A549 (cell line): ENCODE results near the gene SMYD4.
"Not testable (repeated sequence)": the region's sequence is repeated elsewhere in the genome, so short reads cannot be mapped to it uniquely, and the experiment has no call there.

Source experiments
- CBX2 ChIP-seq: fragments of 200-600 bp; sonication (generic); IDR thresholded peaks from 2 replicates; pipeline ENCODE4 v1.6.1; 2016; ENCODE audit warnings: low read depth, mild to moderate bottlenecking, borderline replicate concordance
- CHD2 ChIP-seq: fragments of 150-350 bp; IDR thresholded peaks from 2 replicates; pipeline ENCODE4 v1.6.1; 2014; ENCODE audit warnings: low read length; ENCODE audit not compliant: partially characterized antibody
- CHD4 ChIP-seq: fragments of 200-600 bp; sonication (generic); IDR thresholded peaks from 2 replicates; pipeline ENCODE4 v1.6.1; 2016; ENCODE audit warnings: antibody characterized with exemption, mild to moderate bottlenecking, borderline replicate concordance
- EP300 ChIP-seq, 2 experiments: fragments of >200 bp; sonication (Bioruptor Twin); formaldehyde crosslinking; IDR thresholded peaks; 2 replicates in 1 of 2; 3 replicates in 1 of 2; pipeline ENCODE4 v1.6.1; 2016 to 2017
- HOXB5 ChIP-seq: fragments of 250-450 bp; sonication (Bioruptor Pico); IDR thresholded peaks from 2 replicates; pipeline ENCODE4 v1.5.0; 2020; ENCODE audit warnings: mild to moderate bottlenecking, moderate library complexity
- MAZ ChIP-seq: fragments of 150-350 bp; IDR thresholded peaks from 2 replicates; pipeline ENCODE4 v1.6.1; 2014; ENCODE audit warnings: antibody characterized with exemption, low read depth, low read length, borderline replicate concordance
- POLR2A ChIP-seq: IDR thresholded peaks from 2 replicates; pipeline ENCODE4 v1.6.1; 2012; ENCODE audit warnings: mild to moderate bottlenecking, low read length
- TF ChIP-seq, protein P1 (sequence below): fragments of >200 bp; sonication (Bioruptor Twin); formaldehyde crosslinking; IDR thresholded peaks from 3 replicates; pipeline ENCODE4 v1.5.1; 2016
- TF ChIP-seq, protein P2 (sequence below): fragments of 200-600 bp; sonication (generic); IDR thresholded peaks from 2 replicates; pipeline ENCODE4 v1.6.1; 2016; ENCODE audit warnings: antibody characterized with exemption, mild to moderate bottlenecking, moderate library complexity
- TF ChIP-seq, protein P3 (sequence below): fragments of 250-450 bp; sonication (Bioruptor Pico); IDR thresholded peaks from 2 replicates; pipeline ENCODE4 v1.5.0; 2021; ENCODE audit warnings: mild to moderate bottlenecking, moderate library complexity, borderline replicate concordance
- TF ChIP-seq, protein P4 (sequence below): fragments of 450-650 bp; IDR thresholded peaks from 2 replicates; pipeline ENCODE4 v1.6.1; 2014; ENCODE audit warnings: antibody characterized with exemption

DNA sequence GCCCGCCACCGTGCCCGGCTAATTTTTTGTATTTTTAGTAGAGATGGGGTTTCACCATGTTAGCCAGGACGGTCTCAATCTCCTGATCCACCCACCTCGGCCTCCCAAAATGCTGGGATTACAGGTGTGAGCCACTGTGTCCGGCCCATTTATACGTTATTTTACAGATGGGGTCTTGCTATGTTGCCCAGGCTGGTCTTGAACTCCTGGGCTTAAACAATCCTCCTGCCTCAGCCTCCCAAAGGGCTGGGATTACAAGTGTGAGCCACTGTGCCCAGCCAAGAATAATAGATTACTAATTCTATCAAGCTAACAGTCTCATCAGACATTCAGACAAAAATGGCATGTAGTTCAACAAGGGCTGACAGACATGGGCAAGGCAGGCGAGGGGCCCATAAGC is 19.9 kb downstream of the SMYD4 start:
- not testable (repeated sequence) for TF ChIP-seq HOXB5; CBX2; CHD2; MAZ; POLR2A; CHD4; EP300 (IDR thresholded peaks at IDR 0.05)
- TF ChIP-seq, protein P1, sequence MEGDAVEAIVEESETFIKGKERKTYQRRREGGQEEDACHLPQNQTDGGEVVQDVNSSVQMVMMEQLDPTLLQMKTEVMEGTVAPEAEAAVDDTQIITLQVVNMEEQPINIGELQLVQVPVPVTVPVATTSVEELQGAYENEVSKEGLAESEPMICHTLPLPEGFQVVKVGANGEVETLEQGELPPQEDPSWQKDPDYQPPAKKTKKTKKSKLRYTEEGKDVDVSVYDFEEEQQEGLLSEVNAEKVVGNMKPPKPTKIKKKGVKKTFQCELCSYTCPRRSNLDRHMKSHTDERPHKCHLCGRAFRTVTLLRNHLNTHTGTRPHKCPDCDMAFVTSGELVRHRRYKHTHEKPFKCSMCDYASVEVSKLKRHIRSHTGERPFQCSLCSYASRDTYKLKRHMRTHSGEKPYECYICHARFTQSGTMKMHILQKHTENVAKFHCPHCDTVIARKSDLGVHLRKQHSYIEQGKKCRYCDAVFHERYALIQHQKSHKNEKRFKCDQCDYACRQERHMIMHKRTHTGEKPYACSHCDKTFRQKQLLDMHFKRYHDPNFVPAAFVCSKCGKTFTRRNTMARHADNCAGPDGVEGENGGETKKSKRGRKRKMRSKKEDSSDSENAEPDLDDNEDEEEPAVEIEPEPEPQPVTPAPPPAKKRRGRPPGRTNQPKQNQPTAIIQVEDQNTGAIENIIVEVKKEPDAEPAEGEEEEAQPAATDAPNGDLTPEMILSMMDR: not testable (repeated sequence)
- TF ChIP-seq, protein P2, sequence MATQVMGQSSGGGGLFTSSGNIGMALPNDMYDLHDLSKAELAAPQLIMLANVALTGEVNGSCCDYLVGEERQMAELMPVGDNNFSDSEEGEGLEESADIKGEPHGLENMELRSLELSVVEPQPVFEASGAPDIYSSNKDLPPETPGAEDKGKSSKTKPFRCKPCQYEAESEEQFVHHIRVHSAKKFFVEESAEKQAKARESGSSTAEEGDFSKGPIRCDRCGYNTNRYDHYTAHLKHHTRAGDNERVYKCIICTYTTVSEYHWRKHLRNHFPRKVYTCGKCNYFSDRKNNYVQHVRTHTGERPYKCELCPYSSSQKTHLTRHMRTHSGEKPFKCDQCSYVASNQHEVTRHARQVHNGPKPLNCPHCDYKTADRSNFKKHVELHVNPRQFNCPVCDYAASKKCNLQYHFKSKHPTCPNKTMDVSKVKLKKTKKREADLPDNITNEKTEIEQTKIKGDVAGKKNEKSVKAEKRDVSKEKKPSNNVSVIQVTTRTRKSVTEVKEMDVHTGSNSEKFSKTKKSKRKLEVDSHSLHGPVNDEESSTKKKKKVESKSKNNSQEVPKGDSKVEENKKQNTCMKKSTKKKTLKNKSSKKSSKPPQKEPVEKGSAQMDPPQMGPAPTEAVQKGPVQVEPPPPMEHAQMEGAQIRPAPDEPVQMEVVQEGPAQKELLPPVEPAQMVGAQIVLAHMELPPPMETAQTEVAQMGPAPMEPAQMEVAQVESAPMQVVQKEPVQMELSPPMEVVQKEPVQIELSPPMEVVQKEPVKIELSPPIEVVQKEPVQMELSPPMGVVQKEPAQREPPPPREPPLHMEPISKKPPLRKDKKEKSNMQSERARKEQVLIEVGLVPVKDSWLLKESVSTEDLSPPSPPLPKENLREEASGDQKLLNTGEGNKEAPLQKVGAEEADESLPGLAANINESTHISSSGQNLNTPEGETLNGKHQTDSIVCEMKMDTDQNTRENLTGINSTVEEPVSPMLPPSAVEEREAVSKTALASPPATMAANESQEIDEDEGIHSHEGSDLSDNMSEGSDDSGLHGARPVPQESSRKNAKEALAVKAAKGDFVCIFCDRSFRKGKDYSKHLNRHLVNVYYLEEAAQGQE: not testable (repeated sequence)
- TF ChIP-seq, protein P3, sequence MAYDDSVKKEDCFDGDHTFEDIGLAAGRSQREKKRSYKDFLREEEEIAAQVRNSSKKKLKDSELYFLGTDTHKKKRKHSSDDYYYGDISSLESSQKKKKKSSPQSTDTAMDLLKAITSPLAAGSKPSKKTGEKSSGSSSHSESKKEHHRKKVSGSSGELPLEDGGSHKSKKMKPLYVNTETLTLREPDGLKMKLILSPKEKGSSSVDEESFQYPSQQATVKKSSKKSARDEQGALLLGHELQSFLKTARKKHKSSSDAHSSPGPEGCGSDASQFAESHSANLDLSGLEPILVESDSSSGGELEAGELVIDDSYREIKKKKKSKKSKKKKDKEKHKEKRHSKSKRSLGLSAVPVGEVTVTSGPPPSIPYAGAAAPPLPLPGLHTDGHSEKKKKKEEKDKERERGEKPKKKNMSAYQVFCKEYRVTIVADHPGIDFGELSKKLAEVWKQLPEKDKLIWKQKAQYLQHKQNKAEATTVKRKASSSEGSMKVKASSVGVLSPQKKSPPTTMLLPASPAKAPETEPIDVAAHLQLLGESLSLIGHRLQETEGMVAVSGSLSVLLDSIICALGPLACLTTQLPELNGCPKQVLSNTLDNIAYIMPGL (CRISPR knock-in tag): not testable (repeated sequence)
- TF ChIP-seq, protein P4, sequence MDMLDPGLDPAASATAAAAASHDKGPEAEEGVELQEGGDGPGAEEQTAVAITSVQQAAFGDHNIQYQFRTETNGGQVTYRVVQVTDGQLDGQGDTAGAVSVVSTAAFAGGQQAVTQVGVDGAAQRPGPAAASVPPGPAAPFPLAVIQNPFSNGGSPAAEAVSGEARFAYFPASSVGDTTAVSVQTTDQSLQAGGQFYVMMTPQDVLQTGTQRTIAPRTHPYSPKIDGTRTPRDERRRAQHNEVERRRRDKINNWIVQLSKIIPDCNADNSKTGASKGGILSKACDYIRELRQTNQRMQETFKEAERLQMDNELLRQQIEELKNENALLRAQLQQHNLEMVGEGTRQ: not testable (repeated sequence)
